HG03064 (cell line): ENCODE data around the gene TESK2.
"Not testable (repeated sequence)": the region's sequence is repeated elsewhere in the genome, so short reads cannot be mapped to it uniquely, and the experiment has no call there.

Source experiments
- ATAC-seq: cut with Tn5 transposase; IDR thresholded peaks from one replicate; pipeline ENCODE4 v1.9.1; 2021; ENCODE audit warnings: low read depth; ENCODE audit not compliant: unreplicated experiment

TESK2 gene

GRCh38 chr1:45510972-45511527 is 20.1 kb upstream of the TESK2 start:
- no peak for ATAC-seq

- no peak for ATAC-seq
Observed at GRCh38 chr1:45510036-45510971, 19.3 kb upstream of the TESK2 start.

DNA sequence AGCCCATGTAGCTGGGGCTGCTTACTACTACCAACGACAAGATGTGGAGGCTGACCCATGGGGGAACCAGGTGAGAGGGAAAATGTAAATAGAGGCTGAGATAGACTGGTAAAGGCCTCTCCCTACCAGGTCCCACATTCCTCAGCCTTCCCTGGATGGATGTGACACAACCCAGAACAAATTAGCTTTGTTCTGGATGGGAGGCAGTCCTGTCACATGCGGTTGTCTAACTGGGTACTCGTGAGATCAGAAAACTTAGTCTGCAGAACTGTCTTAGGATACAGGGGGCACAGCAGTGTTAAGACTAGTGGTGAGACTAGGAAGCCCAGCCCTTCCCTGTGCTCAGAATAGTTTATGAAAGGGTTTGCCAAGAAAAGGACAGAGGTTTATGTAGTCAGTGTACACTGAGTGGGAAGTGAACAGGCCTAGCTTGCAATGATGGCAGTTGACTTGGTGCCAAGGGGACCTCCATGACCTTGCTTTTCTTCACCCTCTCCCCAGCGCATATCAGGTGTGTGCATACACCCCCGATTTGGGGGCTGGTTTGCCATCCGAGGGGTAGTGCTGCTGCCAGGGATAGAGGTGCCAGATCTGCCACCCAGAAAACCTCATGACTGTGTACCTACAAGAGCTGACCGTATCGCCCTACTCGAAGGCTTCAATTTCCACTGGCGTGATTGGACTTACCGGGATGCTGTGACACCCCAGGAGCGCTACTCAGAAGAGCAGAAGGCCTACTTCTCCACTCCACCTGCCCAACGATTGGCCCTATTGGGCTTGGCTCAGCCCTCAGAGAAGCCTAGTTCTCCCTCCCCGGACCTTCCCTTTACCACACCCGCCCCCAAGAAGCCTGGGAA is 17.6 kb upstream of the TESK2 start:
- ATAC-seq: no peak

DNA sequence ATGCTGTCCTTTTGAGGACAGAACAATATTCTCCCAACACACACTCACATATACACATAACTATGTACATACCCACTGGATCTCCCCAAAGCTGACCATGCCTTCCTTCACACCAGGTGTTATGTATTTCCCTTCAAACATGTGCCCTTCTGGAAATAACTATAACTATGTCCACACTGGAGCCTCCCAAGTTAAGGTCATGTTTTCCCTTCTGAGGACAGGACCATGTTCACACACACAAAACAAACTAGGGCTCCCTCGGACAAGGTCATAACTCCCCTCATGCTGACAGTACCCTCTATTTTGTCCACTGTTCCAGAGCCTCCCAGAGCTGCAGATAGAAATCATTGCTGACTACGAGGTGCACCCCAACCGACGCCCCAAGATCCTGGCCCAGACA is 16.9 kb upstream of the TESK2 start:
- no peak for ATAC-seq

GRCh38 chr1:45507195-45507594 is 16.2 kb upstream of the TESK2 start:
- ATAC-seq: no peak

- ATAC-seq: no peak
Observed at GRCh38 chr1:45503462-45504360, 12.7 kb upstream of the TESK2 start.

DNA sequence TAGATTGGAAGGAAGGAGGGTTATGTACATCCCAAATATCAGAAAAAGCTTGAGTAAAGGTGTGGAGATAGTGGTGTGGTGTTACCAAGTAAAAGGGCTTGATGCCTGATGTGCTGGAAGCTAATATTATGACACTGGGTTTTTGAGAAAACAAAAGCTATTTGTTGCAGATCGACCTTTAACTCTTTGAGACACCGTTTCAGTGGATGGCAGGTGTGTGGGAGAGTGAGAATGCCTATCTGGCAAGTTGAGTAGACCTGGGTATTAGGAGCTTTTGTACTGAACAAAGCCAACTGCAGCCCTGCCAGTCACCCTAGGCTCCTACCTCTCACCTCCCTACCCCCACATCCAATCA is 10.5 kb upstream of the TESK2 start:
- no peak for ATAC-seq

- ATAC-seq: no peak
Observed at GRCh38 chr1:45499415-45499769, 8.4 kb upstream of the TESK2 start.

- ATAC-seq: no peak
Observed at GRCh38 chr1:45498279-45498678, 7.3 kb upstream of the TESK2 start.

GRCh38 chr1:45493116-45493697 is 2.2 kb upstream of the TESK2 start:
- ATAC-seq: no peak

DNA sequence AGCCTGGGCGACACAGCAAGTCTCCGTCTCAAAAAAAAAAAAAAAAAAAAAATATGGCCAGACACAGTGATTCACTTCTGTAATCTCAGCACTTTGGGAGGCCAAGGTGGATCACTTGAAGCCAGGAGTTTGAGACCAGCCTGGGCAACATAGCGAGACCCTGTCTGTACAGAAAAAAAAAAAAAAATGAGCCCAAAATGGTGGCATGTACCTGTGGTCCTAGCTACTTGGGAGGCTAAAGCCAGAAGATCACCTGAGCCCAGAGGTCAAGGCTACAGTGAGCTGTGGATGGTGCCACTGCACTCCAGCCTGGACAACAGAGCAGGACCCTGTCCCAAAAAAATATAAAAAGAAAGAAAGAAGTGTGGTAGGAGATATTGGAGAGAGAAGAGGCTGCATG is 1.7 kb upstream of the TESK2 start:
- ATAC-seq: no peak

DNA sequence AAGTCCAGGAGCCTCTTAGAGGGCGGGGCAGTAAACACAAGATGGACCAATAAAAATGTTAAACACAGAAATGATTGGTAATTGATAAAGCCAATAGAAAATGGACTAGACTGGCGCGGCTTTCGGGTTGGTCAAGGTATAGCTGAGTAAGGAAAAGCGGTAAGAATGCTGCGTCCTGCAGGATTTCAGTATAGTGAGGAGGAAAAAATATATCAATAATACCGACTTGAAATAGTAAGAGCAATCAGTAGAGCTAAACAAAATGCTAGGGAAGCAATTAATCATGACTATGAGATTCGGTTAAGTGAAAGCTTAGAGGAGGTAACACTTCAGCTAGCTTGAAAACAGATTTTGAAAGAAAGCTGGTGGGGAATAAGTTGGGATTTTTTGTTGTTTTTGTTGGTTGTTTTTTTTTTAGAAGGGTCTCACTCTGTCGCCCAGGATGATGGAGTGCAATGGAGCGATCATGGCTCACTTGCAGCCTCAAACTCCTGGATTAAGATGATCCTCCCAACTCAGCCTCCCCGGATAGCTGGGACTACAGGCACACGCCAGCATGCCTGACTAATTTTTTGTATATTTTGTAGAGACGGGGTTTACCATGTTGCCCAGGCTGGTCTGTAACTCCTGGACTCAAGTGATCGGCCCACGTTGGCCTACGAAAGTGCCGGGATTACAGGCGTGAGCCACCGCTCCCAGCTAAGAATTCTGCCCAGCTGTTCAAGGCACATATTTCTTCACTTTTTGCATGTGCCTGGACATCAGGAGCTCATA is 711 bp upstream of the TESK2 start:
- no peak for ATAC-seq

- no peak for ATAC-seq
Observed at GRCh38 chr1:45490121-45490625, 790 bp downstream of the TESK2 start.

- not testable (repeated sequence) for ATAC-seq
Observed at GRCh38 chr1:45489379-45489778, 1.6 kb downstream of the TESK2 start.

GRCh38 chr1:45488666-45489377 is 2.1 kb downstream of the TESK2 start:
- no peak for ATAC-seq

GRCh38 chr1:45485949-45486348 is 5.0 kb downstream of the TESK2 start:
- no peak for ATAC-seq

GRCh38 chr1:45479039-45479748 is 11.8 kb downstream of the TESK2 start:
- no peak for ATAC-seq
